ENCODE data around the gene FCHO2.

FCHO2 gene

GRCh38 chr5:73028991-73029595 is 73.3 kb downstream of the FCHO2 start:
- no peak for DNase-seq (ENCODE audit: low spot score)

- DNase-seq (ENCODE audit: low spot score) = no peak
These were observed 74.7 kb downstream of the FCHO2 start for GRCh38 chr5:73030531-73030930.

GRCh38 chr5:73030995-73031394 is 75.2 kb downstream of the FCHO2 start:
- DNase-seq (ENCODE audit: low spot score) = no peak

GRCh38 chr5:73031839-73032238 is 76.0 kb downstream of the FCHO2 start:
- DNase-seq (ENCODE audit: low spot score) = no peak

GRCh38 chr5:73032635-73033034 is 76.8 kb downstream of the FCHO2 start:
- no peak for DNase-seq (ENCODE audit: low spot score)

GRCh38 chr5:73037545-73037944 is 81.7 kb downstream of the FCHO2 start:
- no peak for DNase-seq (ENCODE audit: low spot score)

GRCh38 chr5:73039082-73039481 is 83.2 kb downstream of the FCHO2 start:
- DNase-seq (ENCODE audit: low spot score) = no peak

- no peak for DNase-seq (ENCODE audit: low spot score)
These were observed 87.2 kb downstream of the FCHO2 start for GRCh38 chr5:73042993-73043392.

GRCh38 chr5:73044546-73044945 is 88.7 kb downstream of the FCHO2 start:
- DNase-seq (ENCODE audit: low spot score) = no peak

- no peak for DNase-seq (ENCODE audit: low spot score)
These were observed 89.8 kb downstream of the FCHO2 start for GRCh38 chr5:73045623-73046022.

- DNase-seq (ENCODE audit: low spot score) = no peak
These were observed 105.8 kb downstream of the FCHO2 start for GRCh38 chr5:73061593-73061992.

- peak; percentile 17 for DNase-seq (ENCODE audit: low spot score)
These were observed 110.6 kb downstream of the FCHO2 start for GRCh38 chr5:73066466-73066865.

GRCh38 chr5:73067213-73067612 is 111.4 kb downstream of the FCHO2 start:
- no peak for DNase-seq (ENCODE audit: low spot score)

GRCh38 chr5:73081093-73081492 is 125.3 kb downstream of the FCHO2 start:
- no peak for DNase-seq (ENCODE audit: low spot score)

GRCh38 chr5:73088026-73088425 is 132.2 kb downstream of the FCHO2 start:
- no peak for DNase-seq (ENCODE audit: low spot score)

GRCh38 chr5:73093943-73094342 is 138.1 kb downstream of the FCHO2 start:
- no peak for DNase-seq (ENCODE audit: low spot score)

- DNase-seq (ENCODE audit: low spot score) = no peak
These were observed 138.6 kb downstream of the FCHO2 start for GRCh38 chr5:73094415-73094814.

- DNase-seq (ENCODE audit: low spot score) = no peak
These were observed 139.9 kb downstream of the FCHO2 start for GRCh38 chr5:73095564-73096238.

- DNase-seq (ENCODE audit: low spot score) = no peak
These were observed 140.4 kb downstream of the FCHO2 start for GRCh38 chr5:73096239-73096575.

GRCh38 chr5:73097740-73098139 is 141.9 kb downstream of the FCHO2 start:
- no peak for DNase-seq (ENCODE audit: low spot score)

GRCh38 chr5:73100109-73100508 is 144.3 kb downstream of the FCHO2 start:
- no peak for DNase-seq (ENCODE audit: low spot score)

GRCh38 chr5:73103870-73104299 is 148.0 kb downstream of the FCHO2 start:
- DNase-seq (ENCODE audit: low spot score) = no peak

- DNase-seq (ENCODE audit: low spot score) = peak; percentile 18
These were observed 148.5 kb downstream of the FCHO2 start for GRCh38 chr5:73104326-73104725.

- no peak for DNase-seq (ENCODE audit: low spot score)
These were observed 150.5 kb downstream of the FCHO2 start for GRCh38 chr5:73106335-73106734.
